ENCODE data around the gene KRTAP9-3.

DNA sequence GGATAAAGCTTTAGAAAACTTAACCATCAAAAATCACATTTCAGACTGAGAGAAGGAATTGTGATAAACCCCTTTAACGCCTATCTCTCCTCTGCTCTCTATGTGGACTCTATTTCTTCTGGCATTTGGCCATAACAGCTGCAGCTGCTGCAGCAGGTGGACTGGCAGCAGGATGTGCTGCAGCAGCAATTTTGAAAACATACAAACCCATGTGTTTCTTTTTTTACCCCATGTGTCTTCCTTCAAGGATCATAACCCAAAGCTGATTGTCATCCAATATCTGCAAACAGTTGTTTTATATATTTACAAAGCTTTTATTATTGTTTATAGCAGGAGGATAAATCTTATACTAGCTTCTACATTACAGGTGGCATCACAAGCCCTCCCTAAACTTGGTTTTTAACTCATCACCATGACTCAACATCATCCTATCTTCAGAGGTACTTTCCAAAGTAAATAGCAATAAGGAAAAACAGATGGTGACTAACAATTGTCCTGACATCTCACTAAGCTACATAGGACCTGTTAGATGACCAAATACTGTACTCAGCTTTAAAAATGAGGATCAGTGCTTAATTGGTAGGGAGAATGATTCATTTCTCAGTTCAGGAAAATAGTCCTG lies 20.3 kb upstream of the KRTAP9-3 start:
- TF ChIP-seq, protein P1, sequence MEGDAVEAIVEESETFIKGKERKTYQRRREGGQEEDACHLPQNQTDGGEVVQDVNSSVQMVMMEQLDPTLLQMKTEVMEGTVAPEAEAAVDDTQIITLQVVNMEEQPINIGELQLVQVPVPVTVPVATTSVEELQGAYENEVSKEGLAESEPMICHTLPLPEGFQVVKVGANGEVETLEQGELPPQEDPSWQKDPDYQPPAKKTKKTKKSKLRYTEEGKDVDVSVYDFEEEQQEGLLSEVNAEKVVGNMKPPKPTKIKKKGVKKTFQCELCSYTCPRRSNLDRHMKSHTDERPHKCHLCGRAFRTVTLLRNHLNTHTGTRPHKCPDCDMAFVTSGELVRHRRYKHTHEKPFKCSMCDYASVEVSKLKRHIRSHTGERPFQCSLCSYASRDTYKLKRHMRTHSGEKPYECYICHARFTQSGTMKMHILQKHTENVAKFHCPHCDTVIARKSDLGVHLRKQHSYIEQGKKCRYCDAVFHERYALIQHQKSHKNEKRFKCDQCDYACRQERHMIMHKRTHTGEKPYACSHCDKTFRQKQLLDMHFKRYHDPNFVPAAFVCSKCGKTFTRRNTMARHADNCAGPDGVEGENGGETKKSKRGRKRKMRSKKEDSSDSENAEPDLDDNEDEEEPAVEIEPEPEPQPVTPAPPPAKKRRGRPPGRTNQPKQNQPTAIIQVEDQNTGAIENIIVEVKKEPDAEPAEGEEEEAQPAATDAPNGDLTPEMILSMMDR (IDR thresholded peaks at IDR 0.05; ENCODE audit: borderline replicate concordance, extremely low read depth, low read length, poor library complexity, severe bottlenecking): no peak
- TF ChIP-seq EZH2 (IDR thresholded peaks at IDR 0.05; ENCODE audit: borderline replicate concordance, low read depth, low read length, severe bottlenecking): no peak
